ENCODE results near the gene PLOD3. TPM values are rescaled to one million over a fixed set of nuclear protein-coding genes. Genes with fewer than 3 reads are reported as not detected.
A peak's percentile ranks its signal among the peaks of the same experiment; 100 is the strongest.

Gene PLOD3
- total RNA-seq, 2 experiments from 2014 or later, result 37.1 to 43.4 TPM

DNA sequence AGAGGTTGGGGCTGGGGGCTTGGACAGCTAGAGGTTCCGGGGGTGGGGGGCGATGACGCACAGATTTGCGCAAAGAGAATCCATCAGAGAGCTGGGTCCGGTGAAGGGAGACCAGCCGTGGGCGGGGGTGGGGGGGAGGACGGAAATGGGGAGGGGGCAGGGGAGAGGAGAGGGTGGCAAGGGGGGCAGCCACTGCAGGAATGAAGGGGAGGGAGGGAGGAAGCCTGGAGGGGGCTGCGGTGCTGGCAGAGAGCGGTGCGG, 50.8 kb downstream of the PLOD3 start:
- no peak for DNase-seq
- H3K36me3 Mint-ChIP-seq, result peaks cover 2% of the 10 kb centered on the region
- peaks cover 65% of the 10 kb centered on the region for H3K4me1 Mint-ChIP-seq (ENCODE audit: low read depth)
- H3K4me3 Mint-ChIP-seq, result no peak overlapping the region
- H3K27me3 Mint-ChIP-seq, result peaks cover 68% of the 10 kb centered on the region
- intact Hi-C loops (cut with micrococcal nuclease), result no loop called here
- CTCF ChIA-PET, result interaction anchor here (2.0 to 2.7 kb wide), 2 partner anchors 22 to 51 kb away, joined by 6 to 20 read pairs; partner anchors contain the start of genes PLOD3 and ZNHIT1
- H3K27ac Mint-ChIP-seq, result no peak overlapping the region
- H3K9me3 Mint-ChIP-seq, result no peaks in the 10 kb centered on the region
- POLR2A ChIA-PET, result no interaction called here

DNA sequence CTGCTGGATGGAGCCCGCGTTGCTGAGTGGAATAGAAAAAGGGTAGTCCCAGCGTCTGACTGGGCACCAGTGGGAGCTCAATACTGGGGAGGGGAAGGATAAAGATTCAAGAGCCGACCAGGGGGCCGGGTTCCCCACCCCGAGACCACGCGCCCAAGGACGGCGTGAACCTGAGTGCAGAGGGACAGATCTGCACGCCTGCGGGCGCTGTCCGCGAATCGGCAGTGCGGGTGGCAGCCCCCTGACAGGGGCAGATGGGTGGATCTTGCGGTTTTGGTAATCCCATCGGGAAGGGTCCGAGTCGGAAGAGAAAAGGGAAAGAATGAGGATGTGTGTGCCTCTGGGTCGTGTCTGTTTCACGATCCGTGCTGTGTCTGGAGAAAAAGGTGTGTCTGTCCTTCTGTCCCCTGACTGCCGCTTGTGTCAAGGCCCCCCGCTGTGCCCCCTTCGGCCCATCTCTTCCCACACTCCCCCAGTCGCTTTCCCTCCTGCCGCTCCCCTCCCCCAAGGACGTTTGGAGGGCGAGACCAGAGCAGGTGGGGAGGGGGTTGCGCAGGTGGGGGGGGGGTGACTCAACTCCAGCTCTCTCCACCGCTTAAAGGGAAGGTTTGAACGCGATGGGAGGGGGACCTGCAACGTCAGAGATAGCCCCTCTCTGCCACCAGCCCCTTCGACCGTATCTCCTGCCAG, 51.3 kb downstream of the PLOD3 start:
- H3K27me3 Mint-ChIP-seq, result peaks cover 68% of the 10 kb centered on the region
- intact Hi-C loops (cut with micrococcal nuclease), result loop anchor here (1.0 to 2.0 kb wide), 2 partner anchors 12 to 79 kb away; partner anchors contain the start of genes AP1S1 and FIS1
- H3K4me1 Mint-ChIP-seq (ENCODE audit: low read depth), result peaks cover 60% of the 10 kb centered on the region
- H3K9me3 Mint-ChIP-seq, result no peaks in the 10 kb centered on the region
- DNase-seq, result no peak
- H3K4me3 Mint-ChIP-seq, result peak overlapping the region; percentile 71
- ChIA-PET CTCF (interaction anchor here (1.0 to 2.7 kb wide), 6 partner anchors 9 to 52 kb away, joined by 3 to 20 read pairs (median 5); partner anchors contain the start of genes PLOD3 and ZNHIT1), POLR2A (interaction anchor here (1.1 to 2.0 kb wide), 4 partner anchors 8 to 276 kb away, joined by 3 to 6 read pairs (median 4); partner anchors contain the start of genes PLOD3, UFSP1 and ZNHIT1)
- H3K36me3 Mint-ChIP-seq, result peaks cover 7% of the 10 kb centered on the region
- H3K27ac Mint-ChIP-seq, result no peak overlapping the region

DNA sequence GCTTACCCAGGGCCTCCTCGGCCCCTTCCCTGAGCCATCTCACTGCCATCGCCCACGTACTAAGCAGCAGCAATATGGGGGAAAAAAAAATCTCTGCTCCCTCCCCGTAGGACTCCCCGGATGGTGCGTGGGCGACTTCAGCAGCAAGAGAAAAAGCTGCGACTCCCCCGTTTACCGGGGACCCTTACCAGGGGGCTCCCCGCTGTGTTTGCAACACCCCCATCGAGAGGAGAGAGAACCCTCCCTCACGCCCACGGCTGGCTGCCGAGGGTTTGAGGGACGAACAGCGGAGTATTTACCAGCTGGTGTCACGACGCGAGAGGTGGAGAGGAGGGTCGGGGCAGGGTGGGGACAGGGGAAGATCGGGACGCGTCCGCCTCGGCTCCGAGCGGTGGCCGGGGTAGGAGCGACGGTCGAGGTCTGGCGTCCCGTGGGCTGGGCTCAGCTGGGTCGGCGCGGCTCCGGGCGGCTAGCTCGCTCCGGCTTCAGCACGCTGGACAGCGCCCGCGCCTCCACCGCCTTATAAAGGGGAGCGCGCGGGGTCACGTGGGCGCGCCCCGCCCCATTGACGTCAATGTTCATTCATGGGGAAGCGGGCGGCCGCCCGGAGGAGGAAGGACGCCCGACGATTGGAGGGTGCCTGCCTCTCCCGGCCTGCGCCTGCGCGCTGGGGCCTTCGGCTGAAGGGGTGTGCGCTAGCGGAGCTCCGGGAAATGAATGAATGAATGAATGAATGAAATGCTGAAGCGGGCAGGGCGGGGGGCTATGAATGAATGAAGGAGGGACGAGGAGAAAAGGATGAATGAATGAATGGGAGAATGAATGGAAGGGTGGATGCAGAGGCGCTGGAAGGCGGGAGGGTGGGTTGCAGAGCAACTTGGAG, 52.1 kb downstream of the PLOD3 start, which contains the start of gene VGF:
TSS of gene VGF (minus strand) at position 495 of the 883 bp plus-strand sequence. CDS start 726 bp downstream, outside the sequence.
- CTCF ChIA-PET, result interaction anchor here (0.9 to 2.7 kb wide), 7 partner anchors 8 to 52 kb away, joined by 3 to 20 read pairs (median 4); partner anchors contain the start of genes PLOD3 and ZNHIT1
- H3K9me3 Mint-ChIP-seq, result no peaks in the 10 kb centered on the region
- H3K4me1 Mint-ChIP-seq (ENCODE audit: low read depth), result peaks cover 53% of the 10 kb centered on the region
- H3K27me3 Mint-ChIP-seq, result peaks cover 60% of the 10 kb centered on the region
- H3K4me3 Mint-ChIP-seq, result peak within 1 kb of the TSS; percentile 71
- peak; percentile 95 for DNase-seq
- intact Hi-C loops (cut with micrococcal nuclease), result loop anchor here (1.0 to 2.0 kb wide), 2 partner anchors 11 to 79 kb away; partner anchors contain the start of genes AP1S1 and FIS1
- POLR2A ChIA-PET, result interaction anchor here (1.1 to 2.0 kb wide), 4 partner anchors 9 to 276 kb away, joined by 3 to 6 read pairs (median 4); partner anchors contain the start of genes PLOD3, UFSP1 and ZNHIT1
- no peak within 1 kb of the TSS for H3K27ac Mint-ChIP-seq
- H3K36me3 Mint-ChIP-seq, result peaks cover 8% of the 10 kb centered on the region

DNA sequence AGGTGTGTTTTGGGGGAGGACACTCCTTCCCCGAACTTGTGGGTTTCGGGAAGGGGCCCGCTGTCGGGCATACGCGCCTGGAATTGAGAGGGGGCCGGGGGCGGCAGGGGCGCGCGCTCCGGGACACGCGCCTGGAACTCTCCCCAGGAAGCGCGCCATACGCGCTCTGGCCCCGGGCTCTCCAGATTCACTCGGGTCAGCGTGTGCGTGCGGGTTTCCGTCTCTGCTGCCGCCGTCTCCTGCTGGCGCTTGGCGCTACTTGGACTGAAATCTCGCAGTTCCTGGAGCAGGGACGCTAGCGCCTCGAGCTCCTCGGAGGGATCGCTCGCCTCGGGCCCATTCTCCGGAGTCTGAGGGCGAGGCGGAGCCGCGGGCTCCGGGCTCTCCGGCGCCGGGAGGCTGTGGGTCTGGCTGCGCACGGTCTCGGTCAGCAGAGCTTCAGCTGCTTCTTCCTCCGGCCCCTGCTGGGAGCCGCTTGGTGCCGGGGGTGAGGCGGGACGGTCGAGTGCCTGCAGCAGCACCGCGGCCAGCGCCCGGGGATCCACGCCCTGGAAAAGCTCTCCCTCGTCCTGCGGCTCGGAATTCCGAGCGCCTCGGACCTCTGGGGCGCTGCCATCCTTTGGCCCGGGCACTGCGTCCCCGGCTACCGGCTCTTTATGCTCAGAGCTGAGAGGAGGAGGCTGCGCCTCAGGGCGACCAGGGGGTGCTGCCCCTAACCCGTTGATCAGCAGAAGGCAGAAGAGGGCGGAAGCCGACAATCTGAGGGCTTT, 53.1 kb downstream of the PLOD3 start:
- no peak for DNase-seq
- Mint-ChIP-seq H3K9me3 (no peaks in the 10 kb centered on the region), H3K27me3 (peaks cover 53% of the 10 kb centered on the region), H3K27ac (no peak overlapping the region), H3K4me1 (ENCODE audit: low read depth) (peaks cover 45% of the 10 kb centered on the region), H3K4me3 (no peak overlapping the region), H3K36me3 (peaks cover 19% of the 10 kb centered on the region)
- ChIA-PET CTCF (interaction anchor here (1.8 to 2.7 kb wide), 3 partner anchors 20 to 53 kb away, joined by 6 to 20 read pairs (median 9); partner anchors contain the start of genes PLOD3 and ZNHIT1), POLR2A (interaction anchor here (2.0 kb wide), 1 partner anchor 53 kb away, joined by 6 read pairs; the partner anchor contains the start of genes PLOD3 and ZNHIT1)
- intact Hi-C loops (cut with micrococcal nuclease), result loop anchor here (2.0 kb wide), 1 partner anchor 81 kb away; the partner anchor contains the start of gene FIS1

DNA sequence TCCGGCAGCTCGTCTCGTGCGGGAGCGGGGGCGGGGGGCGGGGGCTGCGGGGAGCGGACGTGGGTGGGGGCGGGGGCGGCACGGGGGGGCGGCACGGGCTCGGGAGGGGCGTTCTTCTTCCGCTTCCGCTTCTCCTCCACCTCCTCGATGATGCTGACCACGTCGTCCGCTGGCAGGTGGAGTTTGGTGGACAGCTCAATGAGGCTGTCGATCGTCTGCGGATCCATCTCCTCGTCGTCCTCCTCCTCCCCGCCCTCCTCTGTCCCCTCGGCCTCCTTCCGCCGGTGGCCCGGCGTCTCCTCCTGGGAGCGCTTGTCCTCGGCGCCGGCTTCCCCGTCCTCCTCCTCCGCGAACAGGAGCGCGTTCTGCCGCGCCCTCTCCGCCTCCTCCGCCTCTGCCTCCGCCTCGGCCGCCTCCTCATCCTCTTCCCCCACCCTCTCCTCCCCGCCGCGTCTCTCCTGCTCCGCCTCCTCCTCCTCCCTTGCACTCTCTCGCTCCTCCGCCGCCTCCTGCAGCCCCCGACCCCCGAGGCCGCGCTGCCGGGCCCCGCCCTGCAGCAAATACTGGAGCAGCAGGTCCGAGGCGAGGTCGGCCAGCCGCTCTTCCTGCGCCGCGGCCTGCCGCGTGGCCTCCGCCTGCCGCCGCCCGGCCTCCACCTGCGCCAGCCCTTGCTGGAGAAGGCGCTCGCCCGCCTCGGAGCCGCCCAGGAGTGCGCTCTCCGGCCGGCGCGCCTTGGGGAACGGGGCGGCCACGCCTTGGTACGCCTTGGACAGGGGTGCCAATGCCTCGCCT, 53.9 kb downstream of the PLOD3 start:
- POLR2A ChIA-PET, result no interaction called here
- H3K27me3 Mint-ChIP-seq, result peaks cover 48% of the 10 kb centered on the region
- peak overlapping the region; percentile 46 for H3K4me3 Mint-ChIP-seq
- H3K27ac Mint-ChIP-seq, result no peak overlapping the region
- CTCF ChIA-PET, result interaction anchor here (1.2 to 2.4 kb wide), 3 partner anchors 8 to 29 kb away, joined by 4 to 8 read pairs (median 5); no protein-coding TSS in a partner anchor
- DNase-seq, result no peak
- H3K36me3 Mint-ChIP-seq, result peaks cover 21% of the 10 kb centered on the region
- intact Hi-C loops (cut with micrococcal nuclease), result loop anchor here (2.0 kb wide), 1 partner anchor 81 kb away; the partner anchor contains the start of gene FIS1
- peaks cover 40% of the 10 kb centered on the region for H3K4me1 Mint-ChIP-seq (ENCODE audit: low read depth)
- no peaks in the 10 kb centered on the region for H3K9me3 Mint-ChIP-seq

DNA sequence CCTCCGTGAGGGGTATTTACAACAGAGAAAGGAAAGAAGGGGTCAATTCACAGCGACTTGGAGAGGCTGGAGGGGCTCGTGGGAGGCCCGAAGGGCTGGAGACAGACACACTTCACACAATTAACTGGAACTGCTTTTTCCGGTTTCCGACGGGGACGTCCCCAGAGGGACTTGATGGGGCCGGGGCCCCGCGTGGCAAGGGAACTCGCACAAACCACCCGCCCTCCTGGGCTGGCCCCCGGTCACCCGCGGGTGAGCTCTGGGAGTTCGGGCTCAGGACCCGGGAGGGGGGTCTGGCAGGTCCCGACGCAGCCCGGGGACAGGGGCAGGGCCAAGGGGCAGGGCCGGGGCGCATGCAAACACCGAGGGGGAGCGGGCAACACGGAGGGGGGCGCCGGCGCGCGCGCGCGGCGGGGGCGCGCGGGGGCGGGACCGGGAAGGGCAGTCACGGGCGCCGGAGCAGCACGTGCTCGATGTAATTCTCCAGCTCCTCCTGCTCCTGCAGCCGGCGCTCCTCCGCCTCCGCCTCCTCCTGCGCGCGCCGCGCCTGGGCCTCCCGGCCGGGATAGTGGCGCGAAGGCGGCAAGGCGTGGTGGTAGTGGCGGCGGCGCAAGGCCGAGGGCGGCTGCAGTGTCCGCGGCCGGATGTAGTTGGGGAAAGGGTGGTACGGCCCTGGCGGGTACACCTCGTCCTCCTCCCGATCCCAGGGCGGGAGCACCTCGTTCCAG, 54.7 kb downstream of the PLOD3 start:
- DNase-seq, result no peak
- H3K9me3 Mint-ChIP-seq, result no peaks in the 10 kb centered on the region
- H3K4me3 Mint-ChIP-seq, result peak overlapping the region; percentile 41
- no peak overlapping the region for H3K27ac Mint-ChIP-seq
- intact Hi-C loops (cut with micrococcal nuclease), result no loop called here
- CTCF ChIA-PET, result interaction anchor here (1.2 to 2.4 kb wide), 3 partner anchors 9 to 30 kb away, joined by 4 to 8 read pairs (median 5); no protein-coding TSS in a partner anchor
- peaks cover 35% of the 10 kb centered on the region for H3K4me1 Mint-ChIP-seq (ENCODE audit: low read depth)
- POLR2A ChIA-PET, result no interaction called here
- H3K27me3 Mint-ChIP-seq, result peaks cover 40% of the 10 kb centered on the region
- peaks cover 26% of the 10 kb centered on the region for H3K36me3 Mint-ChIP-seq

DNA sequence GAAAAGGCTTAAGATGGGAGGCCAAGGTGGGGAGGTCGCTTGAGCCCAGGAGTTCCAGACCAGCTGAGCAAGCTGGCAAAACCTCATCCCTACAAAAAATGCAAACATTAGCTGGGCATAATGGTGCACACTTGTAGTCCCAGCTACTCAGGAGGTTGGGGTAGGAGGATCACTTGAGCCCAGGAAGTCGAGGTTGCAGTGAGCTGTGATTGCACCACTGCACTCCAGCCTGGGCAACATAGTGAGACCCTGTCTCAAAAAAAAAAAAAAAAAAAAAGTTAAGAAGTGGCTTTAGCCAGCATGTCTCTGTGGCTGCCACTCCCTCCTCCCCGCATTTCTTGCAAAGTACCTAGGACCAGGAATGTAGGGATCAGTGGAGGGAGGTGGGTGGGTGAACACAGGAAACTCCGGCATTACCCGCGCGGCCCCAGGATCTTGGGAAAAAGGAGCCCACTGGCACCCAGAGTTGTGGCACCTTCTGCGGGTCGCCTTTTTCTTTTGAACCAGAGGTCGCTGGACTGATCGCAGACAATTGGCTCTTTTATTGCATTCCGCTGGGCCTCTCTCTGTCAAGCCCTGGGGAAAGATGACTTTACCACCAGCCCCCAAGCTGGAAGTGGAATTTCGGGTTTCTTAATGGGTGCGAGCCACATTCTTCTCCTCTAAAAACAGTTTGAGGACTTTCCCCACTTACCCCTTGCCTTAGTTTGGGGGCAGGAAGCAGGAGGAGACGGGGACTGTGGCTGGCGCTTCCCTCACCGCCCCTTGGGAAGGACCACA, 55.5 kb downstream of the PLOD3 start:
- Mint-ChIP-seq H3K4me3 (peak overlapping the region; percentile 41), H3K27ac (no peak overlapping the region), H3K9me3 (no peaks in the 10 kb centered on the region), H3K27me3 (peaks cover 32% of the 10 kb centered on the region), H3K4me1 (ENCODE audit: low read depth) (peaks cover 27% of the 10 kb centered on the region), H3K36me3 (peaks cover 27% of the 10 kb centered on the region)
- intact Hi-C loops (cut with micrococcal nuclease), result no loop called here
- POLR2A ChIA-PET, result no interaction called here
- DNase-seq, result no peak
- CTCF ChIA-PET, result interaction anchor here (0.6 to 2.4 kb wide), 3 partner anchors 18 to 128 kb away, joined by 3 to 8 read pairs (median 5); no protein-coding TSS in a partner anchor

DNA sequence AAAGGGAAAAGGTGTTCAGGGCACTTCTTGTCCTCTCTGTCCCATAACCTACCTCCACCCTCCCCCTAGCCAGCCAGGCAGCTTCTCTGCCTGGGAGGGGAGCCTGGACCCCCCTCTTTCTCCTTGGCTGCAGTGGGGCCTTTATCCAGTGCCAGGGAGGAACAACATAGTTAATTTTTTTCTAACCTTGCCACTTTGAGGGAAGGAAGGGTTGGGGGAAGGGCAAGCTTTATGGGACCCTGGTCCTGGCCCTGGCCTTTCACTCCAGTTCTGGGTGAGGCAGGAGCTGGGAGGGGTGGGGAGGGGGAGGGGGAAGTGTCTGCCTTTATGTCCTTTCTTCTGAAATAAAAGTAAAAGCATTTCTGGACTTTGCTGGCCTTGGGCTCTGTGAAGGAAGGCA, 56.5 kb downstream of the PLOD3 start:
- no peaks in the 10 kb centered on the region for H3K9me3 Mint-ChIP-seq
- POLR2A ChIA-PET, result no interaction called here
- CTCF ChIA-PET, result interaction anchor here (2.4 kb wide), 1 partner anchor 17 kb away, joined by 8 read pairs; no protein-coding TSS in a partner anchor
- no peak for DNase-seq
- no peak overlapping the region for H3K27ac Mint-ChIP-seq
- intact Hi-C loops (cut with micrococcal nuclease), result no loop called here
- H3K4me1 Mint-ChIP-seq (ENCODE audit: low read depth), result peaks cover 19% of the 10 kb centered on the region
- H3K4me3 Mint-ChIP-seq, result no peak overlapping the region
- peaks cover 26% of the 10 kb centered on the region for H3K27me3 Mint-ChIP-seq
- H3K36me3 Mint-ChIP-seq, result peaks cover 32% of the 10 kb centered on the region

DNA sequence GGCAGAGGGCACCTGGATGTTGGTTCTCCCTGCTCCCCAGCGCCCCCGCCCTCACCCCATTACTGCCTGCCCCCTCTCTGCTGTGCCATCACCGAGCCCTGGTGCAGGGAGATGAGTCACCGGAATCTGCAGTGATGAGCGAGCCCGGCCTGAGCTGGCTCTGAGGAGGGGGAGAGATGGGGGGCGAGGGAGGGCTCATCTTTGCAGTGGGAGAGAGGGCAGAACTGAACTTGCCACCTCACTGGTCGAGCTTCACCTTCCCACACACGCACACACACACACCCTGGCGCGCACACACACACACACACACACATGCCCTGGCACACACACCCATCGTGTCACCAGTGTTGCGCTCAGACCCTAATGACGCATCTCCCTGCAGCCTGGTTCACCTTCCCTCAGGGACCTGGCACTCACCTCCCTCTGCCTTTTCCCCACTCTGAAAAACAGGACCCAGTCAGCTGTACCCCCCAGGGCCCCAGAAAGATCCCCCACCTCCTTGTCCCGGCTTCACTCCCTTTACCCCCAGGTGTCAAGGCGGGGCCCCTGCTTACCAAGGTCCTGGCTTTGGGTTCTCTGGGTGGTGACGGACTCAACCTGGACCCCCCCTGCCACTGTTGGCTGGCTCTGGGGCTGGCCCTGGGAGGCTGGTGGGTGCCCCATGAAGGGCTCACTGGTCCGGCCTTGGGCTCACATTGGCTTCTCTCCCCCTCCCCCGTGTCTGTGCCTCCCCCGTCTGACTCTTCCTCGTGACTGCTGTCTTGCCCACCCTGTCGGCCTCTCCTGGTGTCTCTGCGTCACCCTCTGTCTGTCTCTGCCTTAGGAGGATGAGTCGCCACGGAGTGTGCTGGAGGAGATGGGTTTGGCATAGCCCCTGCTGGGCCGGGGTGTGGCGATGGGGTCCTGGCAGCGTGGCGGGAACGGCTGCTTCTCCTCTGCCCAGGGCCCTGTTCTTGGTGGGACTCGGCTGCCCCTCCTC, 57.4 kb downstream of the PLOD3 start:
- H3K9me3 Mint-ChIP-seq, result no peaks in the 10 kb centered on the region
- H3K27ac Mint-ChIP-seq, result no peak overlapping the region
- POLR2A ChIA-PET, result no interaction called here
- H3K4me3 Mint-ChIP-seq, result no peak overlapping the region
- peaks cover 17% of the 10 kb centered on the region for H3K4me1 Mint-ChIP-seq (ENCODE audit: low read depth)
- CTCF ChIA-PET, result no interaction called here
- intact Hi-C loops (cut with micrococcal nuclease), result no loop called here
- DNase-seq, result no peak
- peaks cover 32% of the 10 kb centered on the region for H3K36me3 Mint-ChIP-seq
- H3K27me3 Mint-ChIP-seq, result peaks cover 18% of the 10 kb centered on the region

Measured in activated CD4-positive, alpha-beta memory T cell treated with anti-CD3 and anti-CD28 coated beads for 36 hours (primary cell).